Prostate gland (tissue), 2 donors: ENCODE results near the gene ENPP6.

Experiments used
- CTCF ChIP-seq, 4 experiments: fragments of 200-600 bp in 2 of 4; fragments of 450-650 bp in 2 of 4; sonication (generic) in 2 of 4; IDR thresholded peaks; 1 replicate in 3 of 4; 2 replicates in 1 of 4; pipeline ENCODE4 v1.5.1; 2016 to 2019; ENCODE audit warnings: antibody characterized with exemption in 4 of 4, mild to moderate bottlenecking in 2 of 4, moderate library complexity in 2 of 4
- POLR2A ChIP-seq: fragments of 450-650 bp; IDR thresholded peaks from one replicate; pipeline ENCODE4 v1.6.1; 2016; ENCODE audit warnings: antibody characterized with exemption, mild to moderate bottlenecking
- POLR2AphosphoS5 ChIP-seq: sonication (generic); formaldehyde crosslinking; IDR thresholded peaks from one replicate; pipeline ENCODE4 v1.6.1; 2017; ENCODE audit warnings: antibody characterized with exemption

GRCh38 chr4:184102488-184102887 is 115.2 kb downstream of the ENPP6 start:
- no peak for TF ChIP-seq POLR2A
- no peak for TF ChIP-seq CTCF (IDR thresholded peaks at IDR 0.05)
- TF ChIP-seq POLR2AphosphoS5: no peak
